HepG2 (cell line): ENCODE results near the gene DHRS4L2. TPM values are rescaled to one million over a fixed set of nuclear protein-coding genes. Genes with fewer than 3 reads are reported as not detected.
A peak's percentile ranks its signal among the peaks of the same experiment; 100 is the strongest.

ENCODE experiments used
- BRD4 ChIP-seq: sonication (generic); formaldehyde crosslinking; IDR thresholded peaks from 2 replicates; pipeline ENCODE4 v1.4.0; 2020; ENCODE audit warnings: missing genetic modification reagents
- CBX2 ChIP-seq, 2 experiments: fragments of 200-600 bp in 1 of 2; sonication (generic); formaldehyde crosslinking in 1 of 2; IDR thresholded peaks; 2 replicates each; pipeline versions ENCODE4 v1.7.0 to v1.8.1; 2018 to 2022; ENCODE audit warnings: low read depth in 2 of 2, low read length in 1 of 2, mild to moderate bottlenecking in 1 of 2, missing genetic modification reagents in 1 of 2
- DR1 ChIP-seq: sonication (generic); formaldehyde crosslinking; IDR thresholded peaks from 2 replicates; pipeline ENCODE4 v1.8.0; 2021; ENCODE audit warnings: mild to moderate bottlenecking, missing genetic modification reagents, inconsistent platforms
- DRAP1 ChIP-seq: IDR thresholded peaks from 2 replicates; pipeline ENCODE4 v1.6.1; 2016; ENCODE audit warnings: missing genetic modification reagents, missing compliant biosample characterization
- EP300 ChIP-seq, 3 experiments: sonication (generic) in 1 of 3; formaldehyde crosslinking in 1 of 3; IDR thresholded peaks; 2 replicates each; pipeline versions ENCODE4 v1.5.1 to v1.6.1; 2011 to 2020; ENCODE audit warnings: low read depth in 2 of 3, low read length in 2 of 3, borderline replicate concordance in 1 of 3, improper control_type of control experiment in 1 of 3, mild to moderate bottlenecking in 1 of 3, missing genetic modification reagents in 1 of 3, moderate library complexity in 1 of 3
- FLYWCH1 ChIP-seq: sonication (generic); formaldehyde crosslinking; IDR thresholded peaks from 2 replicates; pipeline ENCODE4 v1.8.1; 2023; ENCODE audit warnings: mild to moderate bottlenecking, missing genetic modification reagents
- FOSL1 ChIP-seq: sonication (generic); formaldehyde crosslinking; IDR thresholded peaks from 2 replicates; pipeline ENCODE4 v1.9.0; 2021; ENCODE audit warnings: missing genetic modification reagents, borderline replicate concordance
- GATAD1 ChIP-seq: IDR thresholded peaks from 2 replicates; pipeline ENCODE4 v1.6.1; 2016; ENCODE audit warnings: missing genetic modification reagents, missing compliant biosample characterization
- GLI4 ChIP-seq: sonication (generic); formaldehyde crosslinking; IDR thresholded peaks from 2 replicates; pipeline ENCODE4 v1.5.1; 2020; ENCODE audit warnings: missing genetic modification reagents, mild to moderate bottlenecking, moderate library complexity, borderline replicate concordance
- ISL2 ChIP-seq: sonication (generic); formaldehyde crosslinking; IDR thresholded peaks from 2 replicates; pipeline ENCODE4 v1.5.0; 2020; ENCODE audit warnings: missing genetic modification reagents
- KDM3A ChIP-seq: IDR thresholded peaks from 2 replicates; pipeline ENCODE4 v1.6.1; 2018; ENCODE audit warnings: low read depth, missing compliant biosample characterization
- POLR2G ChIP-seq: fragments of 200-400 bp; formaldehyde crosslinking; IDR thresholded peaks from 2 replicates; pipeline ENCODE4 v1.6.1; 2018; ENCODE audit warnings: mild to moderate bottlenecking, low read depth, low read length, moderate library complexity
- SATB2 ChIP-seq: sonication (generic); formaldehyde crosslinking; IDR thresholded peaks from 2 replicates; pipeline ENCODE4 v1.5.0; 2020; ENCODE audit warnings: missing genetic modification reagents
- ZBTB33 ChIP-seq: sonication (generic); formaldehyde crosslinking; IDR thresholded peaks from 2 replicates; pipeline ENCODE4 v1.4.0; 2020; ENCODE audit warnings: missing genetic modification reagents
- ZKSCAN1 ChIP-seq: fragments of 150-350 bp; IDR thresholded peaks from 2 replicates; pipeline ENCODE4 v1.6.1; 2014; ENCODE audit warnings: low read length
- ZKSCAN8 ChIP-seq: IDR thresholded peaks from 2 replicates; pipeline ENCODE4 v1.6.1; 2016; ENCODE audit warnings: borderline replicate concordance, missing genetic modification reagents, missing compliant biosample characterization
- ZNF20 ChIP-seq: sonication (generic); formaldehyde crosslinking; IDR thresholded peaks from 2 replicates; pipeline ENCODE4 v1.4.0; 2020; ENCODE audit warnings: mild to moderate bottlenecking, moderate library complexity, missing genetic modification reagents
- ZNF329 ChIP-seq: sonication (generic); formaldehyde crosslinking; IDR thresholded peaks from 2 replicates; pipeline ENCODE4 v1.9.0; 2021; ENCODE audit warnings: low read depth, mild to moderate bottlenecking, missing genetic modification reagents
- ZNF557 ChIP-seq: sonication (generic); formaldehyde crosslinking; IDR thresholded peaks from 2 replicates; pipeline ENCODE4 v1.4.0; 2020; ENCODE audit warnings: missing genetic modification reagents
- ZNF614 ChIP-seq: IDR thresholded peaks from 2 replicates; pipeline ENCODE4 v1.6.1; 2018; ENCODE audit warnings: missing biosample characterization, missing genetic modification reagents, inconsistent platforms, borderline replicate concordance
- ZNF652 ChIP-seq: IDR thresholded peaks from 2 replicates; pipeline ENCODE4 v1.6.1; 2016; ENCODE audit warnings: low read depth, borderline replicate concordance
- ZSCAN22 ChIP-seq: sonication (generic); formaldehyde crosslinking; IDR thresholded peaks from 2 replicates; pipeline ENCODE4 v1.4.0; 2020; ENCODE audit warnings: mild to moderate bottlenecking, missing genetic modification reagents
- polyA plus RNA-seq, 8 experiments: library from polyadenylated mRNA; depleted of rRNA in 3 of 8; stranded (reverse) in 7 of 8; unstranded in 1 of 8; fragments of >200 nt; fragmentation: Illumina TruSeq in 4 of 8; extraction: Trizol in 4 of 8; gene quantifications; 2 replicates each; pipeline versions ENCODE4 v1.2.1 to v1.2.3, GENCODE V29; 2011 to 2016; ENCODE audit warnings: low read depth in 4 of 8, missing spikeins in 1 of 8, mixed read lengths in 1 of 8; ENCODE audit not compliant: insufficient read depth in 1 of 8
- total RNA-seq, 5 experiments: library from RNA; depleted of rRNA; stranded (reverse); fragments of >200 nt; fragmentation: Illumina TruSeq; extraction: Trizol; gene quantifications; 2 replicates each; pipeline ENCODE4 v1.2.3, GENCODE V29; 2016; ENCODE audit warnings: low read depth in 1 of 5
- TF ChIP-seq, protein P1 (sequence below): sonication (generic); formaldehyde crosslinking; IDR thresholded peaks from 2 replicates; pipeline ENCODE4 v1.4.0; 2020; ENCODE audit warnings: mild to moderate bottlenecking, missing genetic modification reagents

The DHRS4L2 gene
- total and polyA plus RNA-seq, 2 of the 13 experiments (the other 11 are each of a cell fraction or from before 2014, with no cell fraction given) = 24.7 to 38.2 TPM

GRCh38 chr14:24036169-24036962 lies 47.6 kb downstream of the DHRS4L2 start (continued):
- peak; percentile 79 for TF ChIP-seq POLR2G
- no peak for TF ChIP-seq ZNF329 (CRISPR knock-in tag)
- 0 out of 2 replicates have a peak, but pooled peaks have one; percentile 19 for TF ChIP-seq BRD4 (CRISPR knock-in tag)
- TF ChIP-seq ZNF557 = peak; percentile 82; the same call in 1 of the 2 replicates
- no peak; the same call in 1 of the 2 replicates for TF ChIP-seq ISL2 (CRISPR knock-in tag)
- TF ChIP-seq KDM3A (CRISPR knock-in tag) = peak; percentile 89; the same call in 1 of the 2 replicates
- TF ChIP-seq, protein P1, sequence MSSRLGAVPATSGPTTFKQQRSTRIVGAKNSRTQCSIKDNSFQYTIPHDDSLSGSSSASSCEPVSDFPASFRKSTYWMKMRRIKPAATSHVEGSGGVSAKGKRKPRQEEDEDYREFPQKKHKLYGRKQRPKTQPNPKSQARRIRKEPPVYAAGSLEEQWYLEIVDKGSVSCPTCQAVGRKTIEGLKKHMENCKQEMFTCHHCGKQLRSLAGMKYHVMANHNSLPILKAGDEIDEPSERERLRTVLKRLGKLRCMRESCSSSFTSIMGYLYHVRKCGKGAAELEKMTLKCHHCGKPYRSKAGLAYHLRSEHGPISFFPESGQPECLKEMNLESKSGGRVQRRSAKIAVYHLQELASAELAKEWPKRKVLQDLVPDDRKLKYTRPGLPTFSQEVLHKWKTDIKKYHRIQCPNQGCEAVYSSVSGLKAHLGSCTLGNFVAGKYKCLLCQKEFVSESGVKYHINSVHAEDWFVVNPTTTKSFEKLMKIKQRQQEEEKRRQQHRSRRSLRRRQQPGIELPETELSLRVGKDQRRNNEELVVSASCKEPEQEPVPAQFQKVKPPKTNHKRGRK (CRISPR knock-in tag) = no peak
- peak in 1 of 2 experiments; percentile 46; a peak in 1 of 4 replicates for TF ChIP-seq EP300 (IDR thresholded peaks at IDR 0.05; ENCODE audit: low read depth in 2 of 2, low read length in 2 of 2)
- TF ChIP-seq EP300 (CRISPR knock-in tag; IDR thresholded peaks at IDR 0.05; ENCODE audit: borderline replicate concordance) = no peak
- no peak for TF ChIP-seq SATB2 (CRISPR knock-in tag)
- peak; percentile 76; the same call in 1 of the 2 replicates for TF ChIP-seq ZNF614 (CRISPR knock-in tag)
- TF ChIP-seq DRAP1 (CRISPR knock-in tag) = 0 out of 2 replicates have a peak, but pooled peaks have one; percentile 41
- TF ChIP-seq ZBTB33 (CRISPR knock-in tag) = peak; percentile 79
- peak; percentile 79 for TF ChIP-seq GATAD1 (CRISPR knock-in tag)
- 0 out of 2 replicates have a peak, but pooled peaks have one; percentile 33 for TF ChIP-seq ZNF652
- TF ChIP-seq FOSL1 = no peak
- TF ChIP-seq ZKSCAN1 = peak; percentile 47; the same call in 1 of the 2 replicates
- peak; percentile 44; the same call in 1 of the 2 replicates for TF ChIP-seq ZKSCAN8 (CRISPR knock-in tag)
- TF ChIP-seq ZNF20 (CRISPR knock-in tag) = no peak
- no peak for TF ChIP-seq CBX2 (IDR thresholded peaks at IDR 0.05; ENCODE audit: low read depth, low read length)
- no peak for TF ChIP-seq CBX2 (CRISPR knock-in tag; IDR thresholded peaks at IDR 0.05; ENCODE audit: low read depth)
- TF ChIP-seq GLI4 (CRISPR knock-in tag) = no peak
- TF ChIP-seq FLYWCH1 = peak; percentile 29; the same call in 1 of the 2 replicates
- no peak for TF ChIP-seq DR1 (CRISPR knock-in tag)
- no peak for TF ChIP-seq ZSCAN22
